NCI-H345 (cell line): ENCODE data around the gene MXRA8.
"Not testable (repeated sequence)": the region's sequence is repeated elsewhere in the genome, so short reads cannot be mapped to it uniquely, and the experiment has no call there.

ENCODE experiments used
- DNase-seq: peaks from one replicate; lab custom pipeline; 2025; lab: John Stamatoyannopoulos, UW

MXRA8 gene

DNA sequence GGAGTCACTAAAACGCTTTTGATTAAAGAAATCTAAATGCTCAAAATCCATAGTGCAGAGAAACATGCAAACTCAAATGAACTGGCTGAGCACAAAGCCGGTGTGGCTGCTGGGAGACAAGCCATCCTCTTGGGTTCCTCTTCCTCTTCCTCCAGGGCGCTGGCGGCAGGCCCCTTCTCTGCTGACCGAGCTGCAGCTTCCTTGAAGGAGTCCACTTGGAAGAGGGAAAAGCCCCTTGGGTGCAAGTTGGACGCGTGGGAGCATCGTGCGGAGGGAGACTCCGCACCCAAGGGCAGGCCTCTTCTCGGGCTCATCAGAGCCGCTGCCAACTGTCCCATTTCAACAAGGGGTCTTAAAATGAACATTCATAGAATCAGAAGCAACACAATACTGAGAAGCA is 32.9 kb upstream of the MXRA8 start:
- no peak for DNase-seq

DNA sequence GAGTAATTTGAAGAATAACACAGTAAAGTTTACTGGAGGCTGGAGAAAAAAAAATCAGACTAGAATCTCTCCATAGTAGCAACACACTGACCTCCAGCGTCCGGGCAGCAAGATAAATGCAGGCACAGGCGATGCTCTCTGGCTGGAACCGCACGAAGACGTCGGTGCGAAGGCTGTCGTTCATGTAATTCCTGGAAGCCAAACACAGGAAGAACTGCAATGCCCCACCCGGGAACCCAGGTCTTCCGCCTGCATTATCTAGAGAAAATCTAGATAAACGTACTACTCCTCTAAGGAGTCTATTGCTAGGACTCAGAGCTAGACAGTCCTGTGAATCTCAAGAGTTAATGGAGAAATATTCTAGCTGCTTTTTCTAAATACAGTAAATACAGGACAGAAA is 32.3 kb upstream of the MXRA8 start:
- no peak for DNase-seq

DNA sequence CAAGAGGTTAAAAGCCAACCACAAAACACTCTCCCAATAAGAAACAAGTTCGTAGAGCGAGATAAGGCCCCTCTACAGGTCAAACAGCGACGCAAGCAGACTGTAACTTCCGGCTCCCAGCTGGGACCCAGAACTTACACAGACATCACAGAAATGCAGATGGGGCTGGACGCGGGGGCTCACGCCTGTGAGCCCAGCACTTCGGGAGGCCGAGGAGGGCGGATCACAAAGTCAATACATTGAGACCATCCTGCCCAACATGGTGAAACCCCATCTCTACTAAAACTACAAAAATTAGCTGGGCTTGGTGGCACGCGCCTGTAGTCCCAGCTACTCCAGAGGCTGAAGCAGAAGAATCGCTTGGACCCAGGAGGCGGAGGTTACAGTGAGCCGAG is 29.7 kb upstream of the MXRA8 start:
- DNase-seq = no peak

DNA sequence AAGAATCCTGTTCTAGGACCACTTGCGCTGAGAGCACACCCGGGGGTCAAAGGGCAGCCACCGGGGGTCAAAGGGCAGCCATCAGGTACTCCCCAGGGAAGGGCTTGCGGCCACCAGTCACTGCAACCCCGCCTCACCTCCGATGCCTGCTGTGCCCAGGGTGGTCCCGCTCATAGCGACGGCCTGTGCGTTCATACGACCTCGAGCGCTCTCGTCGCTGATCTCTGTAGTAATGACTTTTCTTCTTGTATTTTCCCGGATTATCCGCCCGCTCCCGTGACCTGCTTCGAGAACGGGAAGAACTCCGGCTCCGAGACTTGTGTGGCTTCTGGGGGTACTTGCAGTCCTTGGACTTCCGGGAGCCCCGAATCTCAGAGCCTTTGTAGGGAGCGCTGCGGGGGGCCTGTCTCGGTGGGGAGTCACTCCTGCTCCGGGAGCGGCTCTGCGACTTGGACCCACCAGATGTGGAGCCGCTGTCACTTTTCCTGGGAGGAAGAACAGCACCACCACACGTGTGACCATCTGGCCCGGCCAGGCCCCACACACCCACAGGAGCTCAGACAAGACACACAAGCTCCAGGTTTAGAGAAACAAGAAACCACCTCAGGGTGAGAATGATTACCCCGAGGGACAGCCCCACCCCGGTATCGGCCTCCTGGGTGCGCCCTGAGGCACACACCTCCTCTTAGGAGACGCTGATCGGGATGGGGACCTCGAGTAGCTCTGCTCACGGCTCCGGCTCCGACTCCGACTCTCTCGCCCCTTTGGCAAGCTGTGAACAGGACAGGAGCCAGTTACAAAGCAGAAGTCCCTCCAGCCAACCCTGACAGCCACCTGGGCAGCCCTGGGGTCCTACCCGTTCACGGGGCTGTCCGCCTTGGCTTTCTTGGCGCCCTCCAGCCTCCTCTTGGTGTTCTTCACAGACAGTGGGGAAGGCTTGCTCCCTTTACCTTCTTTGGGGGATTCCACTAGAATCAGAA is 29.0 kb upstream of the MXRA8 start:
- no peak for DNase-seq

DNA sequence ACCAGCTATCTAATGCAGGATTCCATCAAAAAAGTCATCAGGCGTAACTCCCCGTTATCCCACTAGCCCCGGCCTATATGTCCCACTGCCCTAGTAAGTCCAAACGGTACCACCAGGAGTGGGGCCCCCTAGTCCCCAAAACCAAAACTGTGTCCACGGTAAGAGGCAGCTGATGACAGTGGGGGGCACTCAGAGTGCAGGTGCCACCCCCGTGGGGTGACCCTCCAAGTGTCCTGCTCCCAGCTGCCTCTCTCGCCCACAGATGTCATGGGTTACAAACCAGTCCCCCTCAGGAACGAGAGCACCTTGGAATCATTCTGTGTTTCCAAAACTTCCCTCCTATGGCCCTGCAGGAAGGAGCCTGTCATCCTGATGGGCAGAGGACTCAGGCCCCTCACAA is 27.6 kb upstream of the MXRA8 start:
- no peak for DNase-seq

DNA sequence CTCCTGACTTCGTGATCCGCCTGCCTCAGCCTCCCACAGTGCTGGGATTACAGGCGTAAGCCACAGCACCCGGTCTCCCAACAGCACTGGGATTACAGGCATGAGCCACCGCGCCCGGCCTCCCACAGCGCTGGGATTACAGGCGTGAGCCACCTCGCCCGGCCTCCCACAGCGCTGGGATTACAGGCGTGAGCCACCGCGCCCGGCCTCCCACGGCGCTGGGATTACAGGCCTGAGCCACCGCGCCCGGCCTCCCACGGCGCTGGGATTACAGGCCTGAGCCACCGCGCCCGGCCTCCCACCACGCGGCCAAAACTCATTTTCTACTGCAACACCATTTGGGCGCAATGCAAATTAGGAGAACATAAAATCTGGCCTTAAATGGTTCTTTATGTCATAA is 27.0 kb upstream of the MXRA8 start:
- not testable (repeated sequence) for DNase-seq

DNA sequence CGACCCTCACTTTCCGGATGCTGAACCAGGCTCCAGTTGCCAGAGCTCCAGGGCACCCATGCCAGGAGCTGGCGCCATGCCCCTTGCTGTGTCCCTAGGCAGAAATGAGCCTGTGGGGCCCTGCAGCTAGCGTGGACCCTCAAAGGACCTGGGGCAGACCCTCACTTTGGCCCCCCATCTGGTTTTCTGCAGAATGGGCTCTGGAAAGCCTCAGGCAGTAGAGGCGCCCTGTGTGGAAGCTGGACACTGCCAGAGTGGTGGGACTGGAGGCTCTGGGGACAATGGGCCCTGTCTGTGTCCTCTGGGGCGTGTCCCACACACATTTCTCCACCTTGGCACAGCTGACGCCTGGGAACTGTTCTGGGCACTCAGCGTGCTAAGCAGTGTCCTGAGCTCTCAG is 22.9 kb upstream of the MXRA8 start:
- DNase-seq = no peak

DNA sequence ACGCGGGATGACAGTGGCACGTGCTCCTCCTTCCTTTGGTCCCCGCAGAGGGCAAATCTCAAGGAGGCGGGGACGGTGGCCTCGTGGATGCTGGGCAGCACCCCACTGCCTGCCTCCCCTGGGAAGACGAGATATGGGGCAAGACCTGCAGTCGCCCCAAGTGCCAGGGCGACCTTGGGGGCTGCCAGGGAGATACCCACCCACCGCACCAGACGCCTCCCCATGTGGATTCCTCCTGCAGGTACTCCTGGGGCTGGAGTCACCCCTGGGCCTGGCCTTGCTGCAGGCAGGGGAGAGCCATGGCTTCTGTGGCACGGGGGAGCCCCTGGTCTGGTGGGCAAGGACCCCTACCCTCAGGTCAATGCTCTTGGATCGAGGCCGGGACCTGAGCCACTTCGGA is 22.5 kb upstream of the MXRA8 start:
- no peak for DNase-seq

DNA sequence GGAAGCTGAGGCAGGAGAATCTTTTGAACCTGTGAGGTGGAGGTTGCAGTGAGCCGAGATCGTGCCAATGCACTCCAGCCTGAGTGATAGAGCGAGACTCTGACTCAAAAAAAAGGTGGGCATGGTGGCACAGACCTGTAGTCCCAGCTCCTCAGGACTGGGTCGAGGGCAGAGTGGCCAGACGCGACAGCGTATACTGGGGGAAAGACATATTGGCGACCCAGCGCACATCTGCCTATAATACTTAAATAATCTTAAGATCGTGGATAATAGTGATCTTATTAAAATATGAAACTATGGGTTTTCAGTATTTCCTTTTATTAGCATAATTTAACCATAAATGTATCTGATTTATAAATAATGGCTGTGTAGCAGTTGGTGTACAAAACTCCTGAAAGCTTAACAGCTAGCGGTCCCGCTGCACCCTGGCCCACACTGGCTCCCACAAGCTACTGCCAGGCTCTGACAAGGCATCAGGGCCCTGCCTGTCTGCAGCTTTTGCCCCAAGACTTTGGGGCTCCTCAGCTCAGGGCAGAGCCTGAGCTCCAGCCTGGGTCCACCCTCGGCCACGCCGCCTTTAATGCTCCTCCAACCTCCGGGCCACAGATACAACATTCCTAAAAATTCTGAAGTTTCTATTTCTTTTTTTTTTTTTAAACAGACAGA is 19.3 kb upstream of the MXRA8 start:
- no peak for DNase-seq

DNA sequence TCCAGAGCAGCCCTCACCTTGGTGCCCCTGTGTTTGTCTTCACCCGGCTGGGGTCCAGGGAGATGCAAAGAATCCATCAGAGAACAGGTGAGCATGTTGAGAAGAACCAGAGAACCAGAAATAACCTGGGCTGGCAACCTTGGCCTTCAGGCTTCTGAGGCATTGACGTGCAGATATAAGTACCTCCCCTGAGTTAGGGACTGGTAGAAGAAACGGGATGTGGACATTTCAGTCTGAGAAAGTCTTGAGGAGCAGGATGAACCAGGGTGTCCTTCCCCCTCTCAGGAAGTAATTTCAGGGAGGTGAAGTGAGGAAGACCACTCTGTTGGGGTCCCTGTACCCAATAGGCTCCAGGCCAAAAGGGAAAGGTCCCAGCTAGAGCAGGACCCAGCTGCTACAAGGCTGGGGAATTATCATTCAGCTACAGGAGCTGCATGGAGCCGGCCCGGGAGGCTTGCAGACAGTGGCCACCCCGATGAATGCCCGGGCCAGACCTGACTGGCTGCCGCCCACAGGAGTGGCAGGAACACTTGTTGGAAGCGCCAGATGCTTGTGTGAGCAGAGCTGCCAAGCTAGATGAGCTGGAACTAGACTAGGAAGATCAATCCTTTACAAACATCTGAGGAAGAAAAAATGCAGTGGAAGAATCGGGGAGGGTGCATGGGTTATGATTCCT is 18.3 kb upstream of the MXRA8 start:
- no peak for DNase-seq

DNA sequence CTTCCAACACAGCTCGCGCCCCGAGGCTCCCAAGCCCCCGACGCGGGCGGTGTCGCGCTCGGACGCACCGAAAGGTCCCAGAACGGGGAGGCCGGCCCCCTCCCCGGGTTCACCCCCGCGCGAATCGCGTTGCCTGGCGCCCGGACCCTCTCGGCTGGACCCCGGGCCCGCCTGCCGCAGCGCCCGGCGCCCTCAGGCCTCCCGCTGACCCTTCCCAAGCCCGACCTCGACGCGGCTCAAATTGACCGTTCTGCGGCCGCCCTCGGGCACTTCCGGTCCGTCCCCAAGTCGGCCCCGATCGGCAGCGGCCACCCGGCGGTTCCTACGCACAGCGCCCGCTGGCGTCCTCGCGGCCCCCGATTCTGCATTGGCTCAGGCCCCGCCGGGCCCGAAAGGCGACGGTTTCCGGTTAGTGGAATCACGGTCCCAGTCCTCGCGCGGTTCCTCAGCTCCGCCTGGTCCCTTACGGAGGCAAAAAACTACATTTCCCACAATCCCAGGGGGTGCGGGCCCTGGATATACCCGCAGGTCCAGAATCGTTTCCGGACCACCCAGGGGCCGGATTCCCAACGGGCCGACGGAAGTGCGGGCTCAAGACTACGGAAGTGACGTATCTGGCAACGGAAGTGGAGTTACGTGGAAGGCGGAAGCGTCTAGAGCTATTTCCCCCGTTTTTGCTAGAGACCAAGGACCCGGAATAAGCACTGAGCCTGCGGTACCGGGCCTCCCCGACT is 16.7 kb upstream of the MXRA8 start, which contains the start of gene AURKAIP1:
TSS of gene AURKAIP1 (minus strand) at position 279 of the 734 bp plus-strand sequence. CDS start 451 bp downstream, outside the sequence.
- peak; percentile 100 for DNase-seq

DNA sequence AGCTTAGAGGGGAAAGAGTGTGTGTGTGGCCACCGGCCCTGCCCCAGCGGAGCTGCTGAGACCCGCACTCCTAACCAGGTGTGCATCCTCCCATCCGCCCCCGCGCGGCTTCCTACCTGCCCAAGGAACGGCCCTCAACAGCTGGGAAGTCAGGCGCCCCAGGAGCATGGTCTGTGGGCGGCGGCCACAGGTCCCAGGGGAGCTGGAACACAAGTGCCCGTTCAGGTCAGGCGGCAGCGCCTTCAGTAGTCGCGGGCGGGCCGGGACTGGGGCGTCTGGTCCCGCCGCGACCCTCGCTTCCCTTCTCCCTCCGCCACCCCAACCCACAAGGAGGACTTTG is 16.2 kb upstream of the MXRA8 start:
- DNase-seq = peak; percentile 28

DNA sequence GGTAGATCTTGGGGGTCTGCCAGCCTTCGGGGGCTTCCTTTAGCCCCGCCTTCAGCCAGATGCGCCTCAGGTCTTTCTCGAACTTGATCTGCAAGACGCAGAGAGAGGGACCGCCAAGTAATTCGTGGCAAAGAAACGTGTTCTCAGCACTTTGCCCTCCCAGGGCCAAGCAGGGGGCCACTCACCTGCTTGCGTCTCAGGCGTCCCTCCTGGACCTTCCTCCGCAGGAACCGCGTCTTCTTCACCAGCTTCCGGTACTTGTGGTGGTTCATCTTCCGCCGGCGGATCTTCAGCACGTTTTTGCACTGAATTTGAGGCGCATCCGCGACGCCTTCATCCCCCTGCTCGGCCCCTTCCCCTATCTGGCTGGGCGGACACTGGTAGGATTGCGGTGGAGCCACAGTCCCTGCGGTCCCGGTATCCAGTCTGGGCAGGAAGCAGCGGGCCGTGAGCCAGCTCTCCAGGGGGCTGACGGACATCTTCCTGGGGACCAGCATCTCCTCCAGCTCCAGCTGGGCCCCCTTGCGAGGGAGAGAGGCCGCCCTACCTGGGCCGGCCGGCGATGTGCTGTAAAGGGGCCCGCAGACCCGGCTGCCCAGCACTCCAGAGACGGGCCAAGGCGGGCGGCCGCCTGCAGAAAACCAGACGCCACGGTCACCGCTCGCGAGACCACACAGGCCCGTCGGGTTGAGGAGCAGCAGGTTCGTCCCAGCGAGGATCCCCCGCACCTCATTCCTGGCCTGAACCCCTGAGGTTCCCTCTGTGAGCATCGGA is 15.6 kb upstream of the MXRA8 start:
- DNase-seq = no peak

DNA sequence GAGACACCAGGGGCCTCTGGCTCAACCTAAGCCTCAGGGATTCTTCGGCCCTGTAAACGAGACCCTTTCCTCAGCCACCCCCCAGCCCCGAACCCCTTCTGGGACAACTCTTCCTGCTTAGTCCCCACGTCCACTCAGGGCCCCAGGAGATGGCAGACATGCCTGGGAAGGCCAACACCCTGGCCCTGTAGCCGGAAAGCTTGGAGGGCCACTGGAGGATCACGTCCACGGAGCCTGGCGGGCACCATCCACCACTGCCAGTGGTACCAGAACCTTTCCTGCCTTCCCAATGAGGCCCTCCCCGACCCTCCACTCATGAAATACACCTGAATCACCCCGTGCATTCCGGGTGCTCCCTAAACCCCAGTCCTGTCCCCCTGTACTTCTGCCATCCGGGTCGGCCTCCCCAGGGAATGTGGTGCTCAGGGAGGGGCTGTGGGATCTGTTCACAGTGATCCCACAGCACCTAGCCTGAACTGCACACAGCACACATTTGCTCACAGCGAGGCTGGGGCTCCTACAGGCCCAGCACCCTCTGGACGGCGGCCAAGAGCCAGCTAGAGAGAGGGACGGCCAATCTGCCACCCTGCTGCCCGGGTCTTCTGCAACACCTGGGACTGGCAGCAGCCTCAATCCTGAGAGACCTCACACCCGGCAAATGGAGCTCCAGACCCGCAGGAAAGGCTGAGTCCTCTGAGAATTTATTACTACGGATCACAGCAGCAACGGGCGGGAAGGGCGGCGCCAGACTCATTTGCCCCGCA is 14.9 kb upstream of the MXRA8 start:
- DNase-seq = no peak

DNA sequence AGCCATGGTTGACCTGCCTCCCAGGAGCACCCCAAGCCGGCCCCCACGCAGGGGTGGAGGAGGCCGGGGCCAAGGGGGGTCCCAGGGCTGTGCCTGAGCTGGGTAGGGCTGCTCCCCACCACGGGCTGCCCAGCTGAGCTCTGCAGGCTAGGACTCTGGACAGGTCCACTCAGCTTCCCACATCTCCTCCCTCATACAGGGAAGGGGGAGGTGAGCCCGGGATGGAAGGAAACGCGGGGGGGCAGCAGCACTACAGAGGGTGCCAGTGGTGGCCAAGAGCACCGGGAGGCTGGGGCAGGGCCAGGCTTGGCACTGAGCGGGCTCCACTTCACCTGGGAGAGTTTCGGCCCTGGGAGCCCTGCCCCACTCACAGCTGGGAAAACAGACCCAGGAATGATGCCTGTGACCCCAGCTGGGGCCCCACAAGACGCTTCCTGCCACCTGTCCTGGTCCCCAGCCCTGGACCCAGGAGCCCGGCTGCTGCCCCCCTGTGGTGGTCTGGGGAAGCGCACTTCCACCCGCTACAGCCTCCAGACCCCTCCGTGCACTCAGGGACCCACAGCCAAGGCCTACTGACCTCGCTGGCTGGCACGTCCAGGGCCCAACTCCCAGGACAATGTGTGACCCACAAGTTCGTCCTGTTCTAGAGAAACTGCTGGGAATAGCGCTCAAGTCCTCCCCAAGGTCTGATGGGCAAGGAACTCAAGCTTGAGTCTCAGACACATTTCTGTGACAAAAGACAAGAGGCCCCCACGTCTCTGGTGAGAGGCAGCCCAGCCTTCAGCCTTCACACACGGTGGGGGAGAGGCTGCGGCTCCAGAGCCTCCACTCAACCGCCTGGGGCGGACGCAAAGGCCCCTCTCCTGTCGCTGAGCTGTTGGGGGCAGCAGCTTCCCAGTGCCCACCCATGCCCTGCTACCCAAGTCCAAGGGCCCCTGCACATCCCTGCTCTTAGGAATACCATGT is 13.7 kb upstream of the MXRA8 start:
- DNase-seq = peak; percentile 57

DNA sequence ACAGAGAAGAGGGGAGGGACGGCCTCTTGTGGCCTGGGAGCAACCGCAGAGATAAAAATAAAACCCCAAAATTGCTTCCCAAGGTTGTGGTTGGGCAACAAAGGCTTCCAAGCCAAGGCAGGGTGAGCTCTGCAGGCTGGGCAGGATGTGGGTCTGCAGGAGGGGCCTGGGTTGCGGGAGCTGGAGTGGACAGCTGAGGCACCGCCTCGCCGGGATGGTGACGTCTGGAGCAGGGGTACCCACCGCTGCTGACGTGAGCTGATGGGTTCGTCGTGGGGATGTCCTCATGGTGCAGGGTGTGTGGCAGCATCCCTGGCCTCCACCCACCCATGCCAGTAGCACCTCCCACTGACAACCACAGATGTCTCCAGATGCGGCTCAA is 13.0 kb upstream of the MXRA8 start:
- no peak for DNase-seq

DNA sequence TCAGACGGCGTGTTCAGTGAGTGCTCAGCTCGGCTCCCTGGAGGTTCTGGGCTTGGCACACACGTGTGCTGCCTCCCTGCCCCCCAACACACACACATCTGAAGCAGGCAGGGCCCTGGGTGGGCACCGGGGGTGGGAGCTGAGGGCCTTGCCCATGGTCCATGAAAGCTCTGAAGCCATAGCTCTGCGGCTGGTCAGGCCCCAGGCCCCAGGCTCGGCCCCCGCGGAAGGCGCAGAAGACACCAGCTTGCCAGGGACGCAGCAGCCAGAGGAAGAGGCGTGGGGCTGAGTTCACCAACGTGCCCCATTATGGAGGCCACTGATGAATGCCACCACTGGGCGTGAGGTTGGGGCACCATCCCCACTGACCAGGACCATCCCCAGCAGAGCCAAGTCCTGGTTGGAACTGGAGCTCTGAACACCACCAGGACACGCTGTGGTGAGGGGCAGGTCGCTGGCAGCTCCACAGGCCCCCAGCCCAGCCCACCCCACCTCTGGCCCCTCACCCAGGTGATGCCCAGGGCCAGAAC is 12.5 kb upstream of the MXRA8 start:
- DNase-seq = no peak

DNA sequence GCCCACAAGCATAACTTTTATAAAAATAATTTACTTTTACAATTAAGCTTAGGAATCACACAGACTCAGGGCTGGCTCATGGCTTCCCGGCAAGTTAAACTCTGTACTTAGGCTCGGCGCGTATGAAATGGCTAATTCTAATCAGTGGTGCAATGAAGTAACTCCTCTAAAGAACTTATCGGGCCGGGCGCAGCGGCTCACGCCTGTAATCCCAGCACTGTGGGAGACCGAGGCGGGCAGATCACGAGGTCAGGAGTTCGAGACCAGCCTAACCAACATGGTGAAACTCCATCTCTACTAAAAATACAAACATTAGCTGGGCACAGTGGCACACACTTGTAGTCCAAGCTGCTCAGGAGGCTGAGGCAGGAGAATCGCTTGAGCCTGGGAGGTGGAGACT is 11.7 kb upstream of the MXRA8 start:
- DNase-seq = not testable (repeated sequence)

DNA sequence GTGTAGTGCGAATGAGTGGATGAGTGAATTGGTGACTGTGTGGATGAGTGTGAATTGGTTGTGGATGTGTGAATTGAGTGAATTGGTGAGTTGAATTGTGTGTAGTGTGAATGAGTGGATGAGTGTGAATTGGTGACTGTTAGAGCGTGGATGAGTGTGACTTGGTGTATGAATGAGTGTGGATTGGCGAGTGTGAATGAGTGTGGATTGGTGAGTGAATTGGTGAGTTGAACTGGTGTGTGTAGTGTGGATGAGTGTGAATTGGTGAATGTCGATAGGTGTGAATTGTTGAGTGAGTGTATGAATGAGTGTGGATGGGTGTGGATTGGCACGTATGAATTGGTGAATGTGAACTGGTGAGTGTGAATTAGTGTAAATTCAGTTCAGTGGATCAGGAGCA is 9.0 kb upstream of the MXRA8 start:
- no peak for DNase-seq
